ENCODE results near the gene SLC4A1.
A peak's percentile ranks its signal among the peaks of the same experiment; 100 is the strongest.

Gene SLC4A1

DNA sequence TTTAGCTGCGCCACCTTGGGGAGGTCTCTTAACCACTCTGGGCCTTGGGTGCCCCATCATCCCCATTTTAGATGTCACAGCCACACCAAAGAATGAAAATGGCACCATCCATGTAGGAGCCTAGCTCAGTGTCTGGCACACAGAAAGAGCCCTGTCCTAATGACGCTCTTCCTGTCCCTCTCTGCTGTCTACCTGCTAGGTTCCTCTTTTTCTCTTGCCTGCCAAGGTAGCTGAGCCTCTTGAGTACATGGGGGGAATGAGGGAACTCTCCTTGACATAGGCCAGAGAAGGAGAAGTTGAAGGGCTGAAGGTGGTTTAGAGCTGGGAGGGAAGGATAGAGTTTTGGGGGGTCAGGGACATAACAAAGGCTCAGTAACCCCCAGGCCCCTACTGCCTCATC lies 42.3 kb upstream of the SLC4A1 start:
- ATAC-seq = no peak
- TF ChIP-seq ZNF565 (CRISPR knock-in tag; conservative IDR thresholded peaks at IDR 0.05; ENCODE audit: low read depth) (no peak), CSDC2 (CRISPR knock-in tag; IDR thresholded peaks at IDR 0.05) (no peak), PATZ1 (CRISPR knock-in tag; IDR thresholded peaks at IDR 0.05; ENCODE audit: borderline replicate concordance) (no peak), ARNTL (CRISPR knock-in tag; IDR thresholded peaks at IDR 0.05; ENCODE audit: borderline replicate concordance, low read depth) (no peak), BACH2 (CRISPR knock-in tag; IDR thresholded peaks at IDR 0.05; ENCODE audit: borderline replicate concordance) (no peak), ZC3H10 (CRISPR knock-in tag; IDR thresholded peaks at IDR 0.05) (no peak), RARB (CRISPR knock-in tag; IDR thresholded peaks at IDR 0.05) (no peak), ESRRG (CRISPR knock-in tag; IDR thresholded peaks at IDR 0.05) (no peak), ISL1 (CRISPR knock-in tag; IDR thresholded peaks at IDR 0.05) (no peak), GLIS3 (CRISPR knock-in tag; IDR thresholded peaks at IDR 0.05) (no peak), ZFP3 (CRISPR knock-in tag; IDR thresholded peaks at IDR 0.05) (no peak), ZNF8 (CRISPR knock-in tag; IDR thresholded peaks at IDR 0.05) (no peak), TCF4 (CRISPR knock-in tag; IDR thresholded peaks at IDR 0.05; ENCODE audit: borderline replicate concordance) (no peak), ZNF70 (CRISPR knock-in tag; IDR thresholded peaks at IDR 0.05) (no peak), OSR1 (CRISPR knock-in tag; IDR thresholded peaks at IDR 0.05) (no peak), TOX (CRISPR knock-in tag; IDR thresholded peaks at IDR 0.05; ENCODE audit: borderline replicate concordance) (no peak), ZFP30 (CRISPR knock-in tag; IDR thresholded peaks at IDR 0.05) (no peak)
- TF ChIP-seq, protein P1, sequence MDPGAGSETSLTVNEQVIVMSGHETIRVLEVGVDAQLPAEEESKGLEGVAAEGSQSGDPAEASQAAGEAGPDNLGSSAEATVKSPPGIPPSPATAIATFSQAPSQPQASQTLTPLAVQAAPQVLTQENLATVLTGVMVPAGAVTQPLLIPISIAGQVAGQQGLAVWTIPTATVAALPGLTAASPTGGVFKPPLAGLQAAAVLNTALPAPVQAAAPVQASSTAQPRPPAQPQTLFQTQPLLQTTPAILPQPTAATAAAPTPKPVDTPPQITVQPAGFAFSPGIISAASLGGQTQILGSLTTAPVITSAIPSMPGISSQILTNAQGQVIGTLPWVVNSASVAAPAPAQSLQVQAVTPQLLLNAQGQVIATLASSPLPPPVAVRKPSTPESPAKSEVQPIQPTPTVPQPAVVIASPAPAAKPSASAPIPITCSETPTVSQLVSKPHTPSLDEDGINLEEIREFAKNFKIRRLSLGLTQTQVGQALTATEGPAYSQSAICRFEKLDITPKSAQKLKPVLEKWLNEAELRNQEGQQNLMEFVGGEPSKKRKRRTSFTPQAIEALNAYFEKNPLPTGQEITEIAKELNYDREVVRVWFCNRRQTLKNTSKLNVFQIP (CRISPR knock-in tag; IDR thresholded peaks at IDR 0.05; ENCODE audit: borderline replicate concordance, low read depth) = no peak
- TF ChIP-seq, protein P2, sequence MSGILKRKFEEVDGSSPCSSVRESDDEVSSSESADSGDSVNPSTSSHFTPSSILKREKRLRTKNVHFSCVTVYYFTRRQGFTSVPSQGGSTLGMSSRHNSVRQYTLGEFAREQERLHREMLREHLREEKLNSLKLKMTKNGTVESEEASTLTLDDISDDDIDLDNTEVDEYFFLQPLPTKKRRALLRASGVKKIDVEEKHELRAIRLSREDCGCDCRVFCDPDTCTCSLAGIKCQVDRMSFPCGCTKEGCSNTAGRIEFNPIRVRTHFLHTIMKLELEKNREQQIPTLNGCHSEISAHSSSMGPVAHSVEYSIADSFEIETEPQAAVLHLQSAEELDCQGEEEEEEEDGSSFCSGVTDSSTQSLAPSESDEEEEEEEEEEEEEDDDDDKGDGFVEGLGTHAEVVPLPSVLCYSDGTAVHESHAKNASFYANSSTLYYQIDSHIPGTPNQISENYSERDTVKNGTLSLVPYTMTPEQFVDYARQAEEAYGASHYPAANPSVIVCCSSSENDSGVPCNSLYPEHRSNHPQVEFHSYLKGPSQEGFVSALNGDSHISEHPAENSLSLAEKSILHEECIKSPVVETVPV (CRISPR knock-in tag; IDR thresholded peaks at IDR 0.05) = no peak

DNA sequence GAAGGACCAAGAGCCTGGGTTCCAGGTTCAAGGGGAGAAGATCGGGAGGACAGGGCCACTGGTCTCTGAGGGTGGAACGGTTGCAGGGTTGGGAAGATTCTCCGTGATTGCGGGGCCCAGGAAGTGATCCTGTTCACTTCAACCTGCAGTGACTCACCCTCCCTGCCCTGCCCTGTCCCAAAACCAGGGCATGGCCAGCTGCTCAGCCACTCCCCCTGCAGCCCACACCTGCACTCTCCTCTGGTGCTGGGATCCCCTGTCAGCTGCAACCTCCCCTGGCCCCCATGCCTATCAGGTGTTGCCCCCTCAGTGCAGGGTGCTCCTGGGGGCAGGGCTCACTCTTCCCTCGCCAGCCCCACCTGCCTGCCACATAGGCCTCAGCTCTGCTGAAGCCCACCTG lies 41.5 kb upstream of the SLC4A1 start:
- TF ChIP-seq ZC3H10 (CRISPR knock-in tag; IDR thresholded peaks at IDR 0.05) (no peak), RARB (CRISPR knock-in tag; IDR thresholded peaks at IDR 0.05) (no peak), ZNF8 (CRISPR knock-in tag; IDR thresholded peaks at IDR 0.05) (no peak), SNAI2 (CRISPR knock-in tag; IDR thresholded peaks at IDR 0.05) (no peak), ARNTL (CRISPR knock-in tag; IDR thresholded peaks at IDR 0.05; ENCODE audit: borderline replicate concordance, low read depth) (no peak)
- TF ChIP-seq, protein P2 (CRISPR knock-in tag; IDR thresholded peaks at IDR 0.05) = no peak
- no peak for ATAC-seq

DNA sequence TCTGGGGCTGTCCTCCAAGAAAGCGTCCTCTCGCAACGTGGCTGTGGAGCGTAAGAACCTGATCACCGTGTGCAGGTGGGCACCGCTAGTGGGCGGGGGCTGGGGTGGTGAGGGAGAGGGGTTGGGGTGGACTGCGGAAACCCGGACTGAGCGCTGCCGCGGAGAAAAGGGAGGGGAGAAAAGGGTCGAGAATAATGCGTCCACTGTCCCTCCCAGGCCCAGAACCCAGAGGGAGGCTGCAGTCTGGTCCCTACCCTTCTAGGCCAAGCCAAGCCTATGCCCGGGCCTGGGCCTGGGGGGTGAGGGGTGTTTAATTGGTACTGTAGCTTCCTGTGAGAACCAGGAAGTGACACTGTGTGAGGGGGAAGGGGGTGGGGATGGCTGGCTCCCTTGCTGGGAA lies 40.9 kb upstream of the SLC4A1 start:
- ATAC-seq = no peak; the same call in 2 of the 3 replicates
- TF ChIP-seq ZFP3 (CRISPR knock-in tag; IDR thresholded peaks at IDR 0.05) = no peak
- TF ChIP-seq SNAI2 (CRISPR knock-in tag; IDR thresholded peaks at IDR 0.05) = no peak

DNA sequence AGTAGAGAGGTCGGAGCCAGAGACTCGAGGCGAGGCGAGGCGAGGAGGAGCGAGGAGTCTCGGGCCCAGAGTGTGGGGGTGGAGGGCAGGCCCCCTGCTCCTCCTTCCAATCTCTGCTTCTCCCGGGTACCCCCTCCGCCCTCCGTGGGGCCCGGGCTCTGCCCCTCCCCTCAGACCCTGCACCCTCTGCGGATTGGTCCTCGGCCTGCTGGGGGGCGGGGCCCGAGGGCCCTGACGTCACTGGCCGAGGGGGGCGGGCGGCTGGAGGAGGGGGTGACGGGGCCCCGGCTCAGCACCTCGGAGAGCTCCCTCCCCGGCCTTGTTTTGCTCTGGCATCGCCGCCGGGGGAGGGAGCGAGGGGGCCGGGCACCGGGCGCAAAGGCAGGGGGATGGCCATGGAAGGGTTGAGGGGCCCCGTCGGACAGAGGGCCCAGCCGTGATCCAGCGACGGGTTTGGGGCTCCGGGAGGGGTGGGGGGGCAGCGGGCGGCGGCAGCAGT lies 40.4 kb upstream of the SLC4A1 start, which contains the start of gene RUNDC3A:
Gene RUNDC3A (plus strand): TSS at position 282 of the 499 bp plus-strand sequence. CDS start 232 bp downstream, outside the sequence.
- TF ChIP-seq PPARA (CRISPR knock-in tag; IDR thresholded peaks at IDR 0.05; ENCODE audit: borderline replicate concordance) (no peak), BACH2 (CRISPR knock-in tag; IDR thresholded peaks at IDR 0.05; ENCODE audit: borderline replicate concordance) (no peak), ZFP3 (CRISPR knock-in tag; IDR thresholded peaks at IDR 0.05) (no peak), ISL1 (CRISPR knock-in tag; IDR thresholded peaks at IDR 0.05) (no peak), PATZ1 (CRISPR knock-in tag; IDR thresholded peaks at IDR 0.05; ENCODE audit: borderline replicate concordance) (peak; percentile 85), ZNF8 (CRISPR knock-in tag; IDR thresholded peaks at IDR 0.05) (no peak)
- peak; percentile 87 for ATAC-seq

Data from SK-N-SH treated with all-trans-retinoic acid at 6 μM for 48 hours (cell line).